Measurements from ENCODE around the gene DLGAP3. TPM values are rescaled to one million over a fixed set of nuclear protein-coding genes. Genes with fewer than 3 reads are reported as not detected.

DLGAP3 gene
- total and polyA plus RNA-seq, 4 donors: 0.10 to 0.89 (median 0.22) TPM

- no peak for ATAC-seq (ENCODE audit: insufficient read depth, low FRiP score)
- WGBS, 2 donors: 91 to 93% methylated on average over 33 of the region's 33 CpGs
- Histone ChIP-seq H3K9me3 (ENCODE audit: control insufficient read depth in 4 of 4, insufficient read depth in 3 of 4, low read length in 3 of 4) (no peaks in the 10 kb centered on the region), H3K9ac (ENCODE audit: insufficient read depth in 1 of 2, low read length in 2 of 2) (no peak overlapping the region), H3K27ac (ENCODE audit: low read depth in 1 of 2, low read length in 1 of 2) (no peak overlapping the region), H3K36me3 (ENCODE audit: control insufficient read depth in 4 of 4, insufficient read depth in 4 of 4, low read length in 4 of 4) (no peaks in the 10 kb centered on the region), H3K4me3 (no peak overlapping the region), H3K4me1 (ENCODE audit: control insufficient read depth in 5 of 5, insufficient read depth in 5 of 5, low read length in 5 of 5) (no peaks in the 10 kb centered on the region), H3K27me3 (ENCODE audit: control insufficient read depth in 3 of 3, insufficient read depth in 3 of 3, low read length in 2 of 3) (peaks cover 0 to 4% (median 3%) of the 10 kb centered on the region in 3 donors)
- no peak for DNase-seq
- TF ChIP-seq, protein P1, sequence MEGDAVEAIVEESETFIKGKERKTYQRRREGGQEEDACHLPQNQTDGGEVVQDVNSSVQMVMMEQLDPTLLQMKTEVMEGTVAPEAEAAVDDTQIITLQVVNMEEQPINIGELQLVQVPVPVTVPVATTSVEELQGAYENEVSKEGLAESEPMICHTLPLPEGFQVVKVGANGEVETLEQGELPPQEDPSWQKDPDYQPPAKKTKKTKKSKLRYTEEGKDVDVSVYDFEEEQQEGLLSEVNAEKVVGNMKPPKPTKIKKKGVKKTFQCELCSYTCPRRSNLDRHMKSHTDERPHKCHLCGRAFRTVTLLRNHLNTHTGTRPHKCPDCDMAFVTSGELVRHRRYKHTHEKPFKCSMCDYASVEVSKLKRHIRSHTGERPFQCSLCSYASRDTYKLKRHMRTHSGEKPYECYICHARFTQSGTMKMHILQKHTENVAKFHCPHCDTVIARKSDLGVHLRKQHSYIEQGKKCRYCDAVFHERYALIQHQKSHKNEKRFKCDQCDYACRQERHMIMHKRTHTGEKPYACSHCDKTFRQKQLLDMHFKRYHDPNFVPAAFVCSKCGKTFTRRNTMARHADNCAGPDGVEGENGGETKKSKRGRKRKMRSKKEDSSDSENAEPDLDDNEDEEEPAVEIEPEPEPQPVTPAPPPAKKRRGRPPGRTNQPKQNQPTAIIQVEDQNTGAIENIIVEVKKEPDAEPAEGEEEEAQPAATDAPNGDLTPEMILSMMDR (IDR thresholded peaks at IDR 0.05; ENCODE audit: control extremely low read depth, extremely low read depth): no peak
These were observed 25.0 kb downstream of the DLGAP3 start for GRCh38 chr1:34904236-34905097.

DNA sequence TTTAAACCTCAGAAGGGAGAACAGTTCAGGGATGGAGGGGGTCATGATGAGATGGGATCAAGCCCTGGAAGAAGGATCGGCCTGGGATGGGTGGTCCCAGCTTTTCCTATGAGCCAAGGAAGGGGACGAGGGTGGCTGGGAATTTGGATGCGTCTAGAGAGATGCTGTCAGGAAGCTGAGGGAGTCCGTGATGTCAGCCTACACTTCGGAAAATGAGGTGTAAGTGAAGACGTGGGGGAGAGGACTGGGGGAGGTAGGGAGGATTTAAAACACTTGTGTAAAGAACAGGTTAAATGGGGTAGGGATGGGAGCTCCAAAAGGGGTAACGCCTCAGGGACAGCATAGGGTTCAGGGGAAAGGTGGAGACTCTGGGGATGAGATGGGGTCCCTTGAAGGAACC lies 27.5 kb downstream of the DLGAP3 start:
- H3K4me3 ChIP-seq: no peak overlapping the region
- no peak overlapping the region for H3K9ac ChIP-seq (ENCODE audit: insufficient read depth in 1 of 2, low read length in 2 of 2)
- H3K27me3 ChIP-seq (ENCODE audit: control insufficient read depth in 3 of 3, insufficient read depth in 3 of 3, low read length in 2 of 3): peaks cover 0 to 4% (median 3%) of the 10 kb centered on the region in 3 donors
- no peaks in the 10 kb centered on the region for H3K36me3 ChIP-seq (ENCODE audit: control insufficient read depth in 4 of 4, insufficient read depth in 4 of 4, low read length in 4 of 4)
- no peak for ATAC-seq (ENCODE audit: insufficient read depth, low FRiP score)
- WGBS, 2 donors: 60 to 74% methylated on average over 7 of the region's 7 CpGs
- DNase-seq: no peak
- TF ChIP-seq, protein P1 (IDR thresholded peaks at IDR 0.05; ENCODE audit: control extremely low read depth, extremely low read depth): no peak
- H3K27ac ChIP-seq (ENCODE audit: low read depth in 1 of 2, low read length in 1 of 2): no peak overlapping the region
- H3K4me1 ChIP-seq (ENCODE audit: control insufficient read depth in 5 of 5, insufficient read depth in 5 of 5, low read length in 5 of 5): no peaks in the 10 kb centered on the region
- H3K9me3 ChIP-seq (ENCODE audit: control insufficient read depth in 4 of 4, insufficient read depth in 3 of 4, low read length in 3 of 4): no peaks in the 10 kb centered on the region

- H3K27ac ChIP-seq (ENCODE audit: low read depth in 1 of 2, low read length in 1 of 2): no peak overlapping the region
- no peaks in the 10 kb centered on the region for H3K36me3 ChIP-seq (ENCODE audit: control insufficient read depth in 4 of 4, insufficient read depth in 4 of 4, low read length in 4 of 4)
- no peaks in the 10 kb centered on the region for H3K4me1 ChIP-seq (ENCODE audit: control insufficient read depth in 5 of 5, insufficient read depth in 5 of 5, low read length in 5 of 5)
- 74 to 79% methylated on average over 13 of the region's 13 CpGs for WGBS, 2 donors
- ATAC-seq (ENCODE audit: insufficient read depth, low FRiP score) (no peak), DNase-seq (no peak)
- TF ChIP-seq, protein P1 (IDR thresholded peaks at IDR 0.05; ENCODE audit: control extremely low read depth, extremely low read depth): no peak
- H3K9me3 ChIP-seq (ENCODE audit: control insufficient read depth in 4 of 4, insufficient read depth in 3 of 4, low read length in 3 of 4): no peaks in the 10 kb centered on the region
- H3K27me3 ChIP-seq (ENCODE audit: control insufficient read depth in 3 of 3, insufficient read depth in 3 of 3, low read length in 2 of 3): peaks cover 0 to 4% (median 3%) of the 10 kb centered on the region in 3 donors
- no peak overlapping the region for H3K4me3 ChIP-seq
- no peak overlapping the region for H3K9ac ChIP-seq (ENCODE audit: insufficient read depth in 1 of 2, low read length in 2 of 2)
These were observed 28.5 kb downstream of the DLGAP3 start for GRCh38 chr1:34900775-34901502.
